HepG2 (cell line): ENCODE data around the gene UBL5. TPM values are rescaled to one million over a fixed set of nuclear protein-coding genes. Genes with fewer than 3 reads are reported as not detected.

Experiments
- CREB3 ChIP-seq: sonication (generic); formaldehyde crosslinking; IDR thresholded peaks from 2 replicates; pipeline ENCODE4 v1.5.0; 2020; ENCODE audit warnings: missing genetic modification reagents
- FOSL2 ChIP-seq: sonication (generic); formaldehyde crosslinking; IDR thresholded peaks from 2 replicates; pipeline ENCODE4 v1.4.0; 2020; ENCODE audit warnings: missing genetic modification reagents
- HDAC1 ChIP-seq: sonication (generic); formaldehyde crosslinking; IDR thresholded peaks from 2 replicates; pipeline ENCODE4 v1.5.1; 2020; ENCODE audit warnings: mild to moderate bottlenecking, missing genetic modification reagents
- HOXA3 ChIP-seq: sonication (generic); formaldehyde crosslinking; IDR thresholded peaks from 2 replicates; pipeline ENCODE4 v1.5.0; 2020; ENCODE audit warnings: missing genetic modification reagents
- IRX3 ChIP-seq: sonication (generic); formaldehyde crosslinking; IDR thresholded peaks from 2 replicates; pipeline ENCODE4 v1.8.1; 2023; ENCODE audit warnings: mild to moderate bottlenecking, low read depth, missing genetic modification reagents, borderline replicate concordance
- JUND ChIP-seq: sonication (generic); formaldehyde crosslinking; IDR thresholded peaks from 2 replicates; pipeline ENCODE4 v1.8.0; 2022; ENCODE audit warnings: mild to moderate bottlenecking, missing genetic modification reagents
- PAXIP1 ChIP-seq: sonication (generic); formaldehyde crosslinking; conservative IDR thresholded peaks from 2 replicates; pipeline ENCODE4 v1.4.0; 2020; ENCODE audit warnings: mild to moderate bottlenecking, missing genetic modification reagents, moderate library complexity
- RCOR2 ChIP-seq: IDR thresholded peaks from 2 replicates; pipeline ENCODE4 v1.6.1; 2016; ENCODE audit warnings: missing biosample characterization, missing genetic modification reagents
- TFE3 ChIP-seq: IDR thresholded peaks from 2 replicates; pipeline ENCODE4 v1.6.1; 2016
- ZBTB37 ChIP-seq: sonication (generic); formaldehyde crosslinking; IDR thresholded peaks from 2 replicates; pipeline ENCODE4 v1.4.0; 2020; ENCODE audit warnings: mild to moderate bottlenecking, missing genetic modification reagents
- ZEB1 ChIP-seq: IDR thresholded peaks from 2 replicates; pipeline ENCODE4 v1.6.1; 2012; ENCODE audit warnings: mild to moderate bottlenecking, low read depth, inconsistent platforms; ENCODE audit not compliant: insufficient replicate concordance
- ZKSCAN1 ChIP-seq: fragments of 150-350 bp; IDR thresholded peaks from 2 replicates; pipeline ENCODE4 v1.6.1; 2014; ENCODE audit warnings: low read length
- ZMAT3 ChIP-seq: sonication (generic); formaldehyde crosslinking; conservative IDR thresholded peaks from 2 replicates; pipeline ENCODE4 v1.7.0; 2021; ENCODE audit warnings: missing genetic modification reagents
- ZNF180 ChIP-seq: sonication (generic); formaldehyde crosslinking; IDR thresholded peaks from 2 replicates; pipeline ENCODE4 v1.4.0; 2020; ENCODE audit warnings: low read depth, missing genetic modification reagents, borderline replicate concordance
- ZNF562 ChIP-seq: sonication (generic); formaldehyde crosslinking; IDR thresholded peaks from 2 replicates; pipeline ENCODE4 v1.8.0; 2022; ENCODE audit warnings: missing genetic modification reagents, borderline replicate concordance
- ZNF709 ChIP-seq: sonication (generic); formaldehyde crosslinking; IDR thresholded peaks from 2 replicates; pipeline ENCODE4 v1.5.0; 2020; ENCODE audit warnings: mild to moderate bottlenecking, missing genetic modification reagents
- ZNF772 ChIP-seq: sonication (generic); formaldehyde crosslinking; IDR thresholded peaks from 2 replicates; pipeline ENCODE4 v1.5.0; 2020; ENCODE audit warnings: mild to moderate bottlenecking, missing genetic modification reagents
- ZSCAN21 ChIP-seq: sonication (generic); formaldehyde crosslinking; IDR thresholded peaks from 2 replicates; pipeline ENCODE4 v1.8.0; 2022; ENCODE audit warnings: mild to moderate bottlenecking, missing genetic modification reagents, moderate library complexity, borderline replicate concordance
- ZSCAN29 ChIP-seq: sonication (generic); formaldehyde crosslinking; conservative IDR thresholded peaks from 2 replicates; pipeline ENCODE4 v1.4.0; 2020; ENCODE audit warnings: mild to moderate bottlenecking, missing genetic modification reagents
- polyA plus RNA-seq, 8 experiments: library from polyadenylated mRNA; depleted of rRNA in 3 of 8; stranded (reverse) in 7 of 8; unstranded in 1 of 8; fragments of >200 nt; fragmentation: Illumina TruSeq in 4 of 8; extraction: Trizol in 4 of 8; gene quantifications; 2 replicates each; pipeline versions ENCODE4 v1.2.1 to v1.2.3, GENCODE V29; 2011 to 2016; ENCODE audit warnings: low read depth in 4 of 8, missing spikeins in 1 of 8, mixed read lengths in 1 of 8; ENCODE audit not compliant: insufficient read depth in 1 of 8
- total RNA-seq, 5 experiments: library from RNA; depleted of rRNA; stranded (reverse); fragments of >200 nt; fragmentation: Illumina TruSeq; extraction: Trizol; gene quantifications; 2 replicates each; pipeline ENCODE4 v1.2.3, GENCODE V29; 2016; ENCODE audit warnings: low read depth in 1 of 5

UBL5 gene
- total and polyA plus RNA-seq, 2 of the 13 experiments (the other 11 are each of a cell fraction or from before 2014, with no cell fraction given): 373 to 487 TPM

GRCh38 chr19:9785367-9786331, 42.1 kb upstream of the UBL5 start (continued):
- peak; percentile 59; the same call in 1 of the 2 replicates for TF ChIP-seq ZNF709
- peak; percentile 59 for TF ChIP-seq HDAC1 (CRISPR knock-in tag)
- TF ChIP-seq IRX3: no peak
- no peak for TF ChIP-seq ZKSCAN1
- peak; percentile 68; the same call in 1 of the 2 replicates for TF ChIP-seq ZSCAN29 (CRISPR knock-in tag)
- no peak for TF ChIP-seq RCOR2 (CRISPR knock-in tag)
- peak; percentile 59 for TF ChIP-seq TFE3 (CRISPR knock-in tag)
- peak; percentile 74 for TF ChIP-seq PAXIP1 (CRISPR knock-in tag)
- TF ChIP-seq HOXA3 (CRISPR knock-in tag): peak; percentile 39; the same call in 1 of the 2 replicates
- no peak for TF ChIP-seq FOSL2 (CRISPR knock-in tag)
- no peak for TF ChIP-seq ZNF180 (CRISPR knock-in tag)
- TF ChIP-seq ZEB1: peak; percentile 96
- TF ChIP-seq ZNF562 (CRISPR knock-in tag): no peak
- TF ChIP-seq ZBTB37 (CRISPR knock-in tag): no peak
- TF ChIP-seq ZMAT3: peak; percentile 76; the same call in 1 of the 2 replicates
- peak; percentile 26; the same call in 1 of the 2 replicates for TF ChIP-seq ZSCAN21 (CRISPR knock-in tag)
- TF ChIP-seq JUND: no peak
- TF ChIP-seq ZNF772: no peak
- TF ChIP-seq CREB3 (CRISPR knock-in tag): no peak
